Endothelial cell of umbilical vein (primary cell): ENCODE data around the gene DMD. TPM values are rescaled to one million over a fixed set of nuclear protein-coding genes. Genes with fewer than 3 reads are reported as not detected.

Experiments
- BruUV-seq: library from RNA; stranded (reverse); fragments of 400-500 nt; replicated peaks from 2 replicates; lab custom pipeline; 2021; lab: Mats Ljungman, UMichigan
- CTCF ChIA-PET: fragments of 300-600, 350-600 bp; sonication (Branson Sonifier 250); formaldehyde crosslinking; loops from one replicate; lab custom pipeline; 2021; ENCODE audit warnings: antibody characterized with exemption, inconsistent platforms; lab: Charles Lee
- POLR2A ChIA-PET: fragments of 300-600, 350-600 bp; sonication (Branson Sonifier 250); formaldehyde crosslinking; loops from one replicate; lab custom pipeline; 2021; ENCODE audit warnings: antibody characterized with exemption, inconsistent platforms; lab: Charles Lee
- DNase-seq: peaks from one replicate; pipeline ENCODE4 v3.0.0-alpha.2; 2011; ENCODE audit warnings: low read depth, low spot score
- FAIRE-seq: peaks from 2 replicates; lab custom pipeline; 2011; peaks lifted over from hg19 to GRCh38; lab: Jason Lieb, UNC
- H2AFZ ChIP-seq: 2 replicates; pipeline ENCODE4 v1.6.0; 2012; ENCODE audit warnings: low read depth, low read length, control low read depth, inconsistent platforms
- H3K27ac ChIP-seq: 2 replicates; pipeline ENCODE4 v1.5.1; 2011; ENCODE audit warnings: low read depth, mild to moderate bottlenecking, control low read depth, low read length, moderate library complexity; ENCODE audit not compliant: insufficient read depth
- H3K27me3 ChIP-seq, 2 experiments: 2 replicates each; pipeline versions ENCODE4 v1.6.0 to v1.6.1; 2011; ENCODE audit warnings: low read length in 2 of 2, mixed read lengths in 1 of 2; ENCODE audit not compliant: control insufficient read depth in 2 of 2, insufficient read depth in 2 of 2
- H3K36me3 ChIP-seq, 2 experiments: 2 replicates in 1 of 2; 3 replicates in 1 of 2; pipeline ENCODE4 v1.5.1; 2011; ENCODE audit warnings: low read length in 2 of 2, mild to moderate bottlenecking in 1 of 2, moderate library complexity in 1 of 2; ENCODE audit not compliant: control insufficient read depth in 2 of 2, insufficient read depth in 2 of 2; ENCODE audit errors: extremely low read depth in 1 of 2
- H3K4me1 ChIP-seq: 3 replicates; pipeline ENCODE4 v1.5.1; 2011; ENCODE audit warnings: mild to moderate bottlenecking, low read length; ENCODE audit not compliant: control insufficient read depth, insufficient read depth; ENCODE audit errors: extremely low read depth
- H3K4me2 ChIP-seq: 2 replicates; pipeline ENCODE4 v1.6.1; 2011; ENCODE audit warnings: low read length, control low read depth, mixed read lengths; ENCODE audit not compliant: insufficient read depth
- H3K4me3 ChIP-seq, 3 experiments: fragments of 200-600 bp in 1 of 3; sonication (generic), shearing (Covaris generic) in 1 of 3; replicated peaks in 1 of 3; 2 replicates each; pipeline ENCODE4 v1.5.1; 2011 to 2016; ENCODE audit warnings: control low read depth in 3 of 3, low read length in 3 of 3, mild to moderate bottlenecking in 2 of 3, inconsistent platforms in 1 of 3, low read depth in 1 of 3, moderate library complexity in 1 of 3; ENCODE audit not compliant: insufficient read depth in 1 of 3
- H3K79me2 ChIP-seq: 2 replicates; pipeline ENCODE4 v1.6.0; 2012; ENCODE audit warnings: low read length, inconsistent platforms; ENCODE audit not compliant: control insufficient read depth, insufficient read depth
- H3K9ac ChIP-seq: replicated peaks from 2 replicates; pipeline ENCODE3; 2011; ENCODE audit warnings: low read length, control low read depth; ENCODE audit not compliant: insufficient read depth; ENCODE audit errors: extremely low read depth
- H3K9me1 ChIP-seq: replicated peaks from 3 replicates; pipeline ENCODE4 v1.6.0; 2011; ENCODE audit warnings: mild to moderate bottlenecking, low read length; ENCODE audit not compliant: control insufficient read depth, insufficient read depth; ENCODE audit errors: extremely low read depth
- H3K9me3 ChIP-seq: replicated peaks from 2 replicates; pipeline ENCODE4 v1.5.1; 2012; ENCODE audit warnings: low read length, inconsistent platforms; ENCODE audit not compliant: control insufficient read depth, insufficient read depth
- H4K20me1 ChIP-seq: replicated peaks from 2 replicates; pipeline ENCODE3; 2011; ENCODE audit warnings: mild to moderate bottlenecking, low read length; ENCODE audit not compliant: control insufficient read depth, insufficient read depth; ENCODE audit errors: extremely low read depth
- EZH2 ChIP-seq: IDR thresholded peaks from 2 replicates; pipeline ENCODE4 v1.6.1; 2012; ENCODE audit warnings: borderline replicate concordance, low read depth, mild to moderate bottlenecking, moderate library complexity, low read length, inconsistent platforms; ENCODE audit not compliant: severe bottlenecking
- FOS ChIP-seq: IDR thresholded peaks from 2 replicates; pipeline ENCODE4 v1.6.1; 2011; ENCODE audit warnings: mild to moderate bottlenecking, low read length, moderate library complexity, borderline replicate concordance; ENCODE audit not compliant: insufficient read depth
- GATA2 ChIP-seq: IDR thresholded peaks from 2 replicates; pipeline ENCODE4 v1.7.0; 2011; ENCODE audit warnings: low read depth, mild to moderate bottlenecking, moderate library complexity, mixed read lengths, low read length; ENCODE audit not compliant: insufficient read length, insufficient read depth
- JUN ChIP-seq: IDR thresholded peaks from 2 replicates; pipeline ENCODE4 v1.6.1; 2011; ENCODE audit warnings: borderline replicate concordance, low read depth; ENCODE audit not compliant: insufficient read length, insufficient read depth
- POLR2A ChIP-seq: IDR thresholded peaks from 2 replicates; pipeline ENCODE4 v1.6.1; 2012; ENCODE audit warnings: low read depth, mild to moderate bottlenecking, control low read depth, low read length
- POLR2AphosphoS5 ChIP-seq: IDR thresholded peaks from 2 replicates; pipeline ENCODE4 v1.6.1; 2012; ENCODE audit warnings: low read depth, mild to moderate bottlenecking, control low read depth, low read length, moderate library complexity; ENCODE audit not compliant: insufficient read depth
- dilution Hi-C: fragments of 300-500 bp; cut with MboI; formaldehyde crosslinking; loops from one replicate; pipeline ENCODE4 v1.15.0; 2019; ENCODE audit warnings: low sequenced_read_pairs; ENCODE audit not compliant: extremely low pct_ligation_motif_present
- intact Hi-C: fragments of 100-400 bp; cut with micrococcal nuclease; formaldehyde crosslinking; loops from one replicate; pipeline ENCODE4 v1.10.0; 2022
- polyA plus RNA-seq, 4 experiments: library from polyadenylated mRNA; depleted of rRNA in 3 of 4; stranded (reverse) in 3 of 4; unstranded in 1 of 4; fragments of >200 nt; gene quantifications; 2 replicates each; pipeline versions ENCODE4 v1.2.1 to v1.2.3, GENCODE V29; 2011 to 2012; ENCODE audit warnings: missing spikeins in 1 of 4
- total RNA-seq: library from RNA; stranded (reverse); gene quantifications from 2 replicates; pipeline ENCODE4 v1.2.3, GENCODE V29; 2021
- TF ChIP-seq, protein P1 (sequence below): IDR thresholded peaks from 2 replicates; pipeline ENCODE4 v1.6.1; 2011; ENCODE audit not compliant: insufficient read depth, insufficient read length
- TF ChIP-seq, protein P2 (sequence below), 2 donors: IDR thresholded peaks; 1 replicate in 1 of 2; 2 replicates in 1 of 2; pipeline ENCODE4 v1.5.1; 2011; ENCODE audit warnings: low read length in 2 of 2, mild to moderate bottlenecking in 2 of 2, moderate library complexity in 2 of 2, control low read depth in 1 of 2, inconsistent platforms in 1 of 2, low read depth in 1 of 2; ENCODE audit not compliant: insufficient read depth in 1 of 2; ENCODE audit errors: extremely low read depth in 1 of 2

Gene DMD
- total and polyA plus RNA-seq, 2 donors (not counting 3 experiments of a cell fraction or from before 2014, with no cell fraction given), result 7.3 to 9.0 TPM

DNA sequence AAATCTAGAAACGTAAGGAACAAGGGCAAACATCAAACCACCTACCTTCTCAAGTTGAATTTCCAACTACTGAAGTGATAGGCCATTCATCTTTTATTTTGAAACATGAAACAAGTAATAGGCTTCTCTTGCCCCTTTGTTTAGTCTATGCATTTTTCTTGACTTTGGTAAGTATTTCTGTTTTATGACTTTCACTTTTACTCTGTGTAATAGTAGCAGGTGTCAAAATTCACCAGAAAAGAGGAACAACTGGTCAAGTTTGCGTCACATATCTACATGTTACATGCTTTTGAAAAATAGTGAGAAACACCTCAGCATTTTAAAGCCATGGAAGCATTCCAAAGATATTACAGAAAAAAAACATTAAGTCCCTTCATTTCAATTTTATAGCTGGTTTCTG is 1982.4 kb downstream of the DMD start:
- intact Hi-C loops, result no loop called here
- no peak for TF ChIP-seq JUN
- TF ChIP-seq EZH2, result no peak
- no peak for TF ChIP-seq FOS
- TF ChIP-seq, protein P1, sequence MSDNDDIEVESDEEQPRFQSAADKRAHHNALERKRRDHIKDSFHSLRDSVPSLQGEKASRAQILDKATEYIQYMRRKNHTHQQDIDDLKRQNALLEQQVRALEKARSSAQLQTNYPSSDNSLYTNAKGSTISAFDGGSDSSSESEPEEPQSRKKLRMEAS, result no peak
- no peak for TF ChIP-seq POLR2AphosphoS5
- TF ChIP-seq GATA2, result no peak
- no peak for TF ChIP-seq POLR2A
- TF ChIP-seq, protein P2, sequence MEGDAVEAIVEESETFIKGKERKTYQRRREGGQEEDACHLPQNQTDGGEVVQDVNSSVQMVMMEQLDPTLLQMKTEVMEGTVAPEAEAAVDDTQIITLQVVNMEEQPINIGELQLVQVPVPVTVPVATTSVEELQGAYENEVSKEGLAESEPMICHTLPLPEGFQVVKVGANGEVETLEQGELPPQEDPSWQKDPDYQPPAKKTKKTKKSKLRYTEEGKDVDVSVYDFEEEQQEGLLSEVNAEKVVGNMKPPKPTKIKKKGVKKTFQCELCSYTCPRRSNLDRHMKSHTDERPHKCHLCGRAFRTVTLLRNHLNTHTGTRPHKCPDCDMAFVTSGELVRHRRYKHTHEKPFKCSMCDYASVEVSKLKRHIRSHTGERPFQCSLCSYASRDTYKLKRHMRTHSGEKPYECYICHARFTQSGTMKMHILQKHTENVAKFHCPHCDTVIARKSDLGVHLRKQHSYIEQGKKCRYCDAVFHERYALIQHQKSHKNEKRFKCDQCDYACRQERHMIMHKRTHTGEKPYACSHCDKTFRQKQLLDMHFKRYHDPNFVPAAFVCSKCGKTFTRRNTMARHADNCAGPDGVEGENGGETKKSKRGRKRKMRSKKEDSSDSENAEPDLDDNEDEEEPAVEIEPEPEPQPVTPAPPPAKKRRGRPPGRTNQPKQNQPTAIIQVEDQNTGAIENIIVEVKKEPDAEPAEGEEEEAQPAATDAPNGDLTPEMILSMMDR (IDR thresholded peaks at IDR 0.05; ENCODE audit: extremely low read depth in 1 of 2, insufficient read depth in 1 of 2, low read depth in 1 of 2, low read length in 2 of 2), result no peak
- Histone ChIP-seq H3K27ac (no peak overlapping the region), H3K9me3 (no peaks in the 10 kb centered on the region), H3K27me3 (no peaks in the 10 kb centered on the region), H3K9ac (no peak overlapping the region), H3K79me2 (no peaks in the 10 kb centered on the region), H3K4me1 (peaks cover 3% of the 10 kb centered on the region), H3K4me3 (no peak overlapping the region), H3K36me3 (no peaks in the 10 kb centered on the region), H2AFZ (no peak overlapping the region), H3K9me1 (no peaks in the 10 kb centered on the region), H4K20me1 (no peaks in the 10 kb centered on the region), H3K4me2 (no peak overlapping the region)
- CTCF ChIA-PET, result interaction anchor here (1.6 kb wide), 1 partner anchor 10 kb away, joined by 3 read pairs; no protein-coding TSS in a partner anchor
- dilution Hi-C loops, result no loop called here
- POLR2A ChIA-PET, result interaction anchor here (0.7 kb wide), 1 partner anchor 8 kb away, joined by 3 read pairs; no protein-coding TSS in a partner anchor
- BruUV-seq, result no TSS peak
- FAIRE-seq (no peak), DNase-seq (no peak)
